ENCODE results near the gene WFDC12.

GRCh38 chr20:45118028-45118427 lies 6.2 kb downstream of the WFDC12 start:
- TF ChIP-seq CTCF (IDR thresholded peaks at IDR 0.05) (no peak), POLR2AphosphoS5 (IDR thresholded peaks at IDR 0.05) (no peak)

All from transverse colon (tissue), 4 donors.